Myocyte (in vitro differentiated cells): ENCODE data around the gene COL6A1. TPM values are rescaled to one million over a fixed set of nuclear protein-coding genes. Genes with fewer than 3 reads are reported as not detected.
"Not testable (repeated sequence)": the region's sequence is repeated elsewhere in the genome, so short reads cannot be mapped to it uniquely, and the experiment has no call there.

Source experiments
- DNase-seq: peaks from one replicate; pipeline ENCODE4 v3.0.0-alpha.2; 2012; ENCODE audit warnings: low read depth
- total RNA-seq: library from RNA; depleted of rRNA; stranded (reverse); fragments of >200 nt; gene quantifications from 2 replicates; pipeline ENCODE4 v1.2.3, GENCODE V29; 2014

The COL6A1 gene
- total RNA-seq, 1 donor from 2014 or later, result 678 TPM

DNA sequence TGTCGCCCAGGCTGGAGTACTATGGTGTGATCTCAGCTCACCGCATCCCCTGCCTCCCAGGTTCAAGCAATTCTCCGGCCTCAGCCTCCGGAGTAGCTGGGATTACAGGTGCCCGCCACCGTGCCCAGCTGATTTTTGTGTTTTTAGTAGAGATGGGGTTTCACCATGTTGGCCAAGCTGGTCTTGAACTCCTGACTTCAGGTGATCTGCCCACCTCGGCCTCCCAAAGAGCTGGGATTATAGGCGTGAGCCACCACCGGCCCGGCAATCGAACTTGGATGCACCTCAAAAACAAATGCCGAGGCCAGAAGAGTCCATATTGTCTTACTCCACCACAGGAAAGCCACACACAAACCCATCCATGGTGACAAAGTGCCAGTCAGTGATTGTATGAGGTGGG lies 65.3 kb downstream of the COL6A1 start:
- DNase-seq, result not testable (repeated sequence)

DNA sequence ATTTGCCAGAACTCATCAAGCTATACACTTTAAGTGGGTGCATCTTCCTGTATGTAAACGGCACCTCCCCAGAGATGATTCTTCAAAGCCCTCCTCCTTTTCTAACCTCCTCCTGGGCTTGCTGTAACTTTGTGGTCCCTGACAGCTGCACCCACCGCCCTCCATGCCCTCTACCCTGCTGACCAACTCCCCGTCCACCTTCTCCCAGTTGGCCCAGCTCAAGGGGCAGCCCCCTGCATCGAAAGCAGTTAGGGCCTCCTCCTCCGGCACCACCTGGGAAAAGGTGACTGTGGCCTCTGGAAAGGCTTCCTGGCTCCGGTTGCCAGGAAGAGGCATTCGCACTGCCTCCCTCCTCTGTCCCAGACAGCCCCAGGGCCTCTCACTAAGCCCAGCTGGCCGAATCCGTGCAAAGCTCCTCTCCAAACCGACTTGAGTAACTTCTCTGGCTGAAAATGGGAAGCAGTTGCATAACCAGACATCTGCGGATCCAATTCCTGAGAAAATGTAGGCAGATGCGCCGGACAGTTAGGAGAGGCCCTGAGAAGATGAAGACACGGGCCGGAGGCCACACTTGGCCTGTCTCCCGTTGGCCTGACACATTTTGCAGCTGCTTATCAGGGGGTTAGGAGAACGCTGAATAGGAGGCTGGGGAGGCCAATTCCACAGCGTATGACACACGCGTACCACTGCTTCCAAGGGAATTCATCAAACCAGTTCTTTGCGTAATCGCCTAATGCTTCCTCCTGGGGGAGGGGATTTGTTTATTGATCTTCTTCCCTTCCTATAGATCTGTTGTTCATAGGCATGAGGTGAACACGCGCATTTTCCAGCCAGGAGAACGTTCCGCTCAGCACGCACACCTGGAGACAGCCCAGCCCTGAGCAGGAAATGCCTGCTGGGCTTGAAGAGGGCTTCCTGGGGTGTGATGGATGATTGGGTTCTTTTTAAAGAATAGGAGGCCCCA lies 67.6 kb downstream of the COL6A1 start:
- DNase-seq, result peak; percentile 99

DNA sequence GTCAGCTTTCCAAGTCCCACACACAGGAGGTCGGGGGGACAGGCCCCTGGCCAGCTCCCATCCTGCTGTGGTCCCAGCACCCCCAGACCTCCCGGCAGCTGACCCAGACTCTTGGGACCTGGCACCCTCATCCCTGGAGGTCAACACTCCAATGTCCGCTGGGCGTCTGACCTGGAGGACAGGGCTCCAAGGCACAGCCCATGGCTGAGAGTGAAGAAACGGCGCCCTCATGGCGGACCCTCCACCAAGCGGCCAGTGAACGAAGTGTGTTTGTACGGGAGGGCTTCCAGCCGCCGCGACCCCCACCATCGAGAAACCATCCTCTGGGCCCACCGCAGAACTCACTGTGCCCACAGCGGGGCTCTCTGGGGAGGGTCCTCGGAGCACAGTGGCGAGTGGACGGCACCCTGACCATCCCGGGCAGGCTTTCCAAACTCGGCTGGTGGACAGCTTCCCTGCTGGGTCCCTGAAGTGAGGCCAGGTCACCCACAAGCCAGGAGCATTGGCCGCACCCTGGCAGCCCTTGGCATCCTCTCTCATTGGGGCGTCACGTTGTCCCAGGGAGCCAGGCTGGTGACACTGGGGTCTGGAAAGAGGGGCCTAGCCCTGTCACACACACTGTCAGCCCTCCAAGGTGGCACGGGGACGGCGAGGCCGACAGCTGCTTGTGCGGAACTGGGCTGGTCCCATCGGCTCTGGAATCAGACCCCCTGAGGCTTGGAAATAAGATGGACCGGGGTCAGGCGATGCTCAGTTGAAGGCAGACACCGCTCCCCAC lies 68.5 kb downstream of the COL6A1 start:
- DNase-seq, result peak; percentile 14

DNA sequence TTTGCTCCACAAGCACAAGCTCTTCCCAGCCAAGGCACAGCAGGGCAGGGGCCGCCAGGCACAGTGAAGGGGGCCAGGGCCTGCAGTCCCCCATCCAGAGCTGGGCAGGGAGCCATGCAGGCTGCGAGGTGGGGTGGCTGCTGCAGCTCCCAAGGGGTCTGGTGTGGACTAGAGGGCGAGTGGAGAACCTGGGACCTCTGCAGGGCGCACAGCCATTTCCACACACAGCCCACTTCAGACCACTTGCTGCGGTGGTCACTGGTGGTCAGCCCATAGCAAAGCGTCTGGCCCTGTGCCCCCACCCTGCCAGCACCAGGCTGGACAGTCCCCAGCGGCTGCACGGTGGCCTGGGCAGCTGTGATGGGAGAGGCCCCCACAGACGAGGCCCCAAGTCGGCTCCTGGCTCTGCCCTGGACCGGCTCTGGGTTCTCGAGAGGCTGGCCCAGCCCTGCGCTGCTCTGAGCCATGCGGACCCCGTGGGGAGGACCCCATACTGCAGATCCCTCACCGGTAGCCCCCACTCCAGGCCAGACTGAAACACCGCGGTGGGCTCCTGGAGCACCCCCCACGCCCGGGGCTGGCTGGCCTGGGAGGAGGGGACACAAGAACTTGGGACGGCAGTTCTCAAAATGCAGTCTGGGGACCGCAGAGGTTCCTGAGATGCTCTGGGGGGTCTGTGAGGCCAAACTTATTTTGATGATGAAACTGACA lies 69.3 kb downstream of the COL6A1 start:
- DNase-seq, result no peak

DNA sequence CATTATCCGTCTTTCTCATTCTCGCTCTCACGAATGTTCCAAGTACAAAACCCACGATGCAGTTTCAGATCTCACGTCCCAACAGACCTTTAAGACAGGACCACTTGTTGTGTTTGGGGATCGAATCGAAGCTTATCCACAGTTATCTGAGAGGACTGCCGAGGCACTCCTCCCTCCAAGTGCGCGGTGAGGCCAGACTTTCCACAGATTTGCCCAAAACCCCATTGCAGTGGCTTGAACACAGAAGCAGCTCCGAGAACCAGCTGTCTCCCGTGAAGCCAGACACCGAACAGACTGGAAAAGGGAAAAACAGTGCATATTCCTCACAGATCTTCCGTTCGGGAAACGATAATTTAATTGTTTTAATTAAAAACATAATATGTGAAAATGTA lies 69.8 kb downstream of the COL6A1 start:
- no peak for DNase-seq

- DNase-seq, result no peak
These were observed 70.5 kb downstream of the COL6A1 start for GRCh38 chr21:46051821-46052675.

DNA sequence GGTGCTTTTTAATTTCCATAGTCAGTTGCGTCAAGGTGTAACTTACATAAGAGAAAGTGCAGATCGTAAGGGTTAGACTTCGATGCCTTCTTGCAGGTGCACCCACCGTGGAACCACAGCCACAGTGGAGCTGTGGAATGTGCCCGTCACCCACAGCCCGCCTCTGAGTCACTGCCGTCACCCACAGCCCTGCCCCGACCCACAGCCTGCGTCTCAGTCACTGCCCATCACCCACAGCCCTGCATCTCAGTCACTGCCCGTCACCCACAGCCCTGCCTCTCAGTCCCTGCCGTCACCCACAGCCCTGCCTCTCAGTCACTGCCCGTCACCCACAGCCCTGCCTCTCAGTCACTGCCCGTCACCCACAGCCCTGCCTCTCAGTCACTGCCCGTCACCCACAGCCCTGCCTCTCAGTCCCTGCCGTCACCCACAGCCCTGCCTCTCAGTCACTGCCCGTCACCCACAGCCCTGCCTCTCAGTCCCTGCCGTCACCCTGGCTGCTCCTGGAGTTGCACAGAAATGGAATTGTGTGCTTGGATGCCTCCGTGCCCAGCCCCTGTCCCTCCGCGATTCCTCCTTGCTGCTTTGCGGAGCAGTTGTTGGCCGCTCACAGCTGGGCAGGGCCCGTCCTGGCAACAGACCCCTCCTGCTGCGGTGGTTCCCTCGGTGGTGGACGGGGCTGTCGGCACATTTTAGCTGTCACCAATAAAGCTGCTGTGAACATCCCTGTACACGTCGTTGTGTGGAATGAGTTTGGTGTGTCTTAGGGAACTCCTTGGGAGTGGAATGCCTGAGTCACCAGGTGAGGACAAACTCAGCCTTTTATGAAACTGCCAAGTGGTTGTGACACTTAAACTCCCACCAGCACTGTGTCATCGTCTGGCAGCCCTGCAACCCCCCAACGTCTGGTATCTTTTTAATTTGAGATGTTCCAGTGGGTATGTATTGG lies 71.4 kb downstream of the COL6A1 start:
- peak; percentile 66 for DNase-seq

DNA sequence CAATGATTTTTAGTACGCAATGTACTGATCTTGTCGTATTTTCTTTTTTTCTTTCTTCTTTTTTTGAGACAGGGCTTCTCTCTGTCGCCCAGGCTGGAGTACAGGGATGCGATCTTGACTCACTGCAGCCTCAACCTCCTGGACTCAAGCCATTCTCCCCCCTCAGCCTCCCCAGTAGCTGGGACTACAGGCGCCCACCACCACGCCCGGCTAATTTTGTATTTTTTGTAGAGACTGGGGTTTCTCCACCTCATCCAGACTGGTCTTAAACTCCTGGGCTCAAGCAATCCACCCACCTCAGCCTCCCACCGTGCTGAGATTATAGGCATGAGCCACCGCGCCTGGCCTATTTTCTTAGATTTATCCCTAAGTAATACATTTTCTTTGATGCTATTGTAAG lies 72.5 kb downstream of the COL6A1 start:
- no peak for DNase-seq

- DNase-seq, result peak; percentile 45
These were observed 72.9 kb downstream of the COL6A1 start for GRCh38 chr21:46054451-46054881.

Other genes starting within 250 kb of the COL6A1 start
- gene COL6A2, start 116.3 kb downstream of the COL6A1 start, total RNA-seq, result 941 and 998 TPM in 2 replicates
- gene FTCD, start 173.8 kb downstream of the COL6A1 start, total RNA-seq, result 0.37 TPM in 1 of 2 replicates, not detected in the other
- 16.1 and 16.8 TPM in 2 replicates for gene SPATC1L, start 202.7 kb downstream of the COL6A1 start, total RNA-seq
- 116 and 211 TPM in 2 replicates for gene LSS, start 247.0 kb downstream of the COL6A1 start, total RNA-seq